GM18867 (cell line): Measurements from ENCODE around the gene DNAJC28.
"Not testable (repeated sequence)": the region's sequence is repeated elsewhere in the genome, so short reads cannot be mapped to it uniquely, and the experiment has no call there.

Source experiments
- ATAC-seq: cut with Tn5 transposase; IDR thresholded peaks from one replicate; pipeline ENCODE4 v1.9.1; 2021; ENCODE audit warnings: mild to moderate bottlenecking, moderate library complexity; ENCODE audit not compliant: unreplicated experiment

The DNAJC28 gene

DNA sequence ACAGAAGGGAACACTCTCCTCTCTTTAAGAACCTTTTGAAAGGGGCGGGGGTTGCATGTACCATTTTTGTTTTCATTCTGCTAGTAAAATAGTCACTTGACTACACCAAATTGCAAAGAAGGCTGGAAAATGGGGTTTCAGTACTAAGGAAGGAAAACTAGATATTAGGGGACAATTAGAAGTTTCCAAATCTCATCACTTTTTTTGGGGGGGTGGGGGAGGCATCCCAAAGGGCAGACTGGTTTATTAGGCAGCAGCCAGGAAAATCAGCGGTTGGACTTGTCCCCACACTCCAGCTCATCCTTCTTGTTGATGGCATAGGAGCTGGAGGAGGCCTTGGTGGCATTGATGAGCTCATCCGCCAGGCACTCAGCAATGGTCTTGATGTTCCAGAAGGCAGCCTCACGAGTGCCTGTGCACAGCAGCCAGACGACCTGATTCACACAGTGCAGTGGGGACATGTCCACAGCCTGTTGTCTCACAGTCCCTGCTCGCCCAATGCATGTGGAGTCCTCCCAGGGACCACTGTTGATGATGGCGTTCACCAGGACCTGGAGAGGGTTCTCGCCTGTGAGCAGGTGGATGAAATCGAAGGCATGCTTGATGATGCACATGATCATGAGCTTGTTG, 10.1 kb downstream of the DNAJC28 start:
- no peak for ATAC-seq

DNA sequence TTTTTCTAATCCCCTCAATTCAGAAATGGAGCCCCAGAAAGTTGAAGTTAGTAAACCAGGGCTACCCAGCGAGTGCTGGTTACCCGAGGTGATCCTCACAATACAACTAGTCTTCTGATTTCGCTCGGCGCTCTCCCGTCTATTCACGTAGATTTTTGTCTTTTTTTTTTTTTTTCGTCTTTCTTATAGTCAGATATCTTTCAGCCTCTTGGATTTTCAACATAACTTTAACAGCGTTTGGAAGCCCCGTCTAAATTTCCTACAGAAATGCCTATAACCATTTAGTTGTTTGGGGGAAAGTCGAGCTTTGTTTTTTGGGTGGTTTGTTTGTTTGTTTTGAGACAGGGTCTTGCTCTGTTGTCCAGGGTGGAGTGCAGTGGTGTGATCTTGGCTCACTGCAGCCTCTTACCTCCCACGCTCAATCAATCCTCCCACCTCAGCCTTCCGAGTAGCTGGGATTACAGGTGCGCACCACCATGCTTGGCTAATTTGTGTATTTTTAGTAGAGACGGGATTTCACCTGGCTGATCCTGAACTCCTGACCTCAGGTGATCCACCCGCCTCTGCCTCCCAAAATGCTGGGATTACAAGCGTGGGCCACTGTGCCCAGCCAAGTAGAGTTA, 10.9 kb downstream of the DNAJC28 start:
- ATAC-seq, result no peak

- ATAC-seq, result peak; percentile 87
Measured at GRCh38 chr21:33479679-33480480, 11.6 kb downstream of the DNAJC28 start, which contains the start of gene TMEM50B. TSS of gene TMEM50B (minus strand) at chr21:33479974. CDS start at chr21:33468885, 11,089 bp downstream.

DNA sequence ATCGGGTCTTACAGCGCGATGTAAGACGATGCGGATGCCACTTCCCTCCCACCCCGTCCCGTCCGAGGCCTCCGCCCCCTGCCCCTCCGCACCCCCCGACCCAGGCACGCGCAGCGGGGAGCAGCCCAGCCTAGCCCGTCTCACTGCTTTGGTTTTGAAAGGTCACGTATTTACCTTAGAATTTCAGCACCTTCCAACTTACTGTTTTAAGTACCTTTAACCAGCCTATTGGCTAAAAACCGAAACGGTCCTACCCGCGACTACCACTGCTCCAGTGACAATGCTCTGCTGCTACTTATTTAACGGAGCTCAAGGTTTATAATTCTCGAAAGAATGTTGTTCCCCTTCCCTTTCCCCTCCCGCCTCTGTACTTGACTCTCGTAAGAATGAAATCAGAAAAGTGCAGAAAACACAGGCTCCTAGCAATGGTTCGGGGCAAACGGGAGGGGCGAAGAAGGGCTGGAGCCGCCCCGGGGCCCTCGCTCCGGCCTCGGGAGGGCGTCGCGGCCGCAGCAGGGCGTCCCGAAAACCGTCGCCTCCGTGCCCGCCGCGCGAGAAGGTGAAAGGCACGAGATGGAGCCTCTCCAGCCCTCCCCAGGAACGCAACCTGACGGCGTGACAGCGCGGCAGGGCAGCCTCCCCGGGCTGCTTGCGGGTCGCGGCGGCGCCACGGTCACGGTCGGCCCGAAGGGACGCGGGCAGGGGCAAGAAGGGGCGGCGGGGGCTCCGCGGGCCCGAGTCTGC, 12.4 kb downstream of the DNAJC28 start:
- peak; percentile 23 for ATAC-seq

GRCh38 chr21:33478182-33478581, 13.3 kb downstream of the DNAJC28 start:
- no peak for ATAC-seq

GRCh38 chr21:33477066-33477465, 14.4 kb downstream of the DNAJC28 start:
- ATAC-seq, result no peak

- no peak for ATAC-seq
Measured at GRCh38 chr21:33473344-33473743, 18.2 kb downstream of the DNAJC28 start.

GRCh38 chr21:33470701-33471100, 20.8 kb downstream of the DNAJC28 start:
- no peak for ATAC-seq

DNA sequence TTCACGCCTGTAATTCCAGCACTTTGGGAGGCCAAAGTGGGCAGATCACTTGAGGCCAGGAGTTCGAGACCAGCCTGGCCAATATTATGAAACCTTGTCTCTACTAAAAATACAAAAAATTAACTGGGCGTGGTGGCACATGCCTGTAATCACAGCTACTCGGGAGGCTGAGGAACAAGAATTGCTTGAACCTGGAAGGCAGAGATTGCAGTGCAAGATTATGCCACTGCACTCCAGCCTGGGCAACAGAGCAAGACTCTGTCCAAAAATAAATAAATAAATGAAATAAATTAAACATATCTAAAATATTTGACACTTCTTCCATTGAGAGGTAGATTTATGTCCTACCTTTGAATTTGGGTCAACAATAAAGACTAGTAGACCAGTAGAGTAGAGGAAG, 22.3 kb downstream of the DNAJC28 start:
- ATAC-seq, result not testable (repeated sequence)

DNA sequence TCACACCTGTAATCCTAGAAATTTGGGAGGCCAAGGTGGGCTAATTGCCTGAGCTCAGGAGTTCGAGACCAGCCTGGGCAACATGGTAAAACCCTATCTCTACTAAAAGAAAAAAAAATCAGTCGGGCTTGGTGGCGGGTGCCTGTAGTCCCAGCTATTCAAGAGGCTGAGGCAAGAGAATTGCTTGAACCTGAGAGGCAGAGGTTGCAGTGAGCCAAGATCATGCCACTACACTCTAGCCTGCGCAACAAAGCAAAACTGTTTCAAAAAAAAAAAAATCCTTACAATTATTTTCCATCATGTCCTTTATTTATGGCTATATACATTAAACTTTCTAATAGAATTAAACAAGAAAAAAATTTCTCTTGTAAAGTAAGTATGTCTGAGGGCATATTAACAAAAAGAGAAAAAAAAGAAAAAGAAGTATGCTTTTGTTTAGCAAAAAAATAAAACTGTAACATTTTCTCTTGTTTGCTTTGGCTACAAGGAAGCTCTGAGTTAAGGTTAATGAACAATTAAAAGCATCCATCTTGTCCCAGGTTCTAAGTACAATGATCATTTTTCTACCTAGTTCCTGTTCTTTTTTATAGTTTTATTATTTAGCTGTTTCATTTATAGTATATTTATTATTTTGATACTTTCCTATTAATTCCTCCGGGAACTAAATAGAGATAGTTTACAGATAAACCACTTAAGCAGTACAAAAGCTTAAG, 29.8 kb downstream of the DNAJC28 start:
- ATAC-seq, result no peak

GRCh38 chr21:33458861-33459260, 32.7 kb downstream of the DNAJC28 start:
- no peak for ATAC-seq

DNA sequence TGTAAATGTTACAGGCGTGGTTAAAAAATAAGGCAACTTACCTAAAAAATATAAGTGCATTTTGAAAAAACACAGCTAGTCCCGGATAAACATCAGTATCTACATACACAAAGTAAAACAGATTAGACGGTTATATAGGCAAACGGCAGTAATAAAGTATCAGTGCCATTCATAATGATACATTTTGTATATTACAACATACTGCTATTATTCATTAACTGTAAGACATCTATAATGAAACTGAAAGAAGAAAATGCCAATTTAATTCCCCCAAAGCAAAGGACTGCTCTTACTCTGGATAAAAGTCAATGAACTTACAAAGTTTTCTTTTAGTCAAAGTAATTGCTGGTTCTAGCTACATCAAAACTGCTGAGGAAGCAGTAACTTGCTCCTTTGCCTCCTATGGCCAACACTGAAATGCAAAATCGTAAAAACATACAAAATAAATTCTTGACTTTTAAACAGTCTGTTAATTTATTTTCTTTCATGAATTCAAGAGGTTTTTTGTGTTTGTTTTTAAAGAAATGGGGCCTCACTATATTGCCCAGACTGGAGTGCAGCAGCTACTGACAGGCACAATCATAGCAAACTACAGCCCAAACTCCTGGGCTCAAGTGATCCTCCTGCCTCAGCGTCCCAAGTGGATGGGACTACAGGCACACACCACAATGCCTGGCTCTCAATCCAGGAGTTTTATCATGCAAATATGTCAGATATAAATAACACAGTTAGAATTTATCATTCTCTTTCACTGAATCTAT, 35.6 kb downstream of the DNAJC28 start:
- no peak for ATAC-seq

DNA sequence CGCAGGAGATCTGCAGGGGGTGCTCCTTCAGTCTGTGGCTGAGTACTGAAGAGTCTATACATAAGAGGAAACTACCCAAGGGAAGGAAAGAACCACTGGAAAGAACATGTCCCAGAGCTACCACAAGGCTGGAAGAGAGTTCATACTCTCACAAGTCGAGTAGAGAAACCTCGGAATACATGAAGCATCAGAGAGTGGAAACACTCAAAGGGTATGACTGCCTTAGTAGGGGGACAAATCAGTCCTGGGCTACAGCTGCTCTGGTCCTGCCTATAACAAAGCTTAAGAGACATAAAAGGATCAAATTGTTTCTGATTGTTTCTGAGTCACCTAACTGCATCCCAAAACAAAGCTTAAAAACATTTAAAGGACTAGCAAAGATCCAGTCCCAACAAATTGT, 39.2 kb downstream of the DNAJC28 start:
- ATAC-seq, result no peak

GRCh38 chr21:33451634-33452071, 39.9 kb downstream of the DNAJC28 start:
- ATAC-seq, result no peak

- no peak for ATAC-seq
Measured at GRCh38 chr21:33449616-33450015, 41.9 kb downstream of the DNAJC28 start.

DNA sequence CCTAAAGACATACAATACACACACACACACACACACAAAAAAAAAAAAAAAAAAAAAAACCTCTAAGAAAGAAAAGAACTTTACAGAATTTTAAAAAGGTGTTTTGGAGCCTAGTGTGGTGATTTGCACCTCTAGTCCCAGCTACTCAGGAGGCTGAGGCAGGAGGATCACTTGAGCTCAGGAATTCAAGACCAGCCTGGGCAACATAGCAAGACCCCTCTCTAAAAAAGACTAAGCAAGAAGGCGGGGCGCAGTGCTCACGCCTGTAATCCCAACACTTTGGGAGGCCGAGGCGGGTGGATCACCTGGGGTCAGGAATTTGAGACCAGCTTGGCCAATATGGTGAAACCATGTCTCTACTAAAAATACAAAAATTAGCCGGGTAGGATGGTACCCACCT, 44.9 kb downstream of the DNAJC28 start:
- ATAC-seq, result not testable (repeated sequence)

- no peak for ATAC-seq
Measured at GRCh38 chr21:33444499-33444898, 47.0 kb downstream of the DNAJC28 start.

GRCh38 chr21:33443194-33443593, 48.3 kb downstream of the DNAJC28 start:
- ATAC-seq, result no peak
